SK-N-SH treated with all-trans-retinoic acid at 6 μM for 48 hours (cell line): Measurements from ENCODE around the gene SP140.
A peak's percentile ranks its signal among the peaks of the same experiment; 100 is the strongest.
"Not testable (repeated sequence)": the region's sequence is repeated elsewhere in the genome, so short reads cannot be mapped to it uniquely, and the experiment has no call there.

ENCODE experiments used
- ATAC-seq: fragments of 200-7000 bp; cut with Tn5 transposase; 3 replicates; pipeline ENCODE4 v1.9.1; 2020; ENCODE audit warnings: mild to moderate bottlenecking, moderate library complexity
- ARNTL ChIP-seq: fragments of 450-650 bp; formaldehyde crosslinking; IDR thresholded peaks from 2 replicates; pipeline ENCODE4 v1.5.0; 2020; ENCODE audit warnings: low read depth, mild to moderate bottlenecking, moderate library complexity, borderline replicate concordance
- BACH2 ChIP-seq: fragments of 250-450 bp; sonication (Bioruptor Pico); IDR thresholded peaks from 2 replicates; pipeline ENCODE4 v1.9.0; 2021; ENCODE audit warnings: mild to moderate bottlenecking, borderline replicate concordance
- CSDC2 ChIP-seq: fragments of 250-450 bp; sonication (Bioruptor Pico); IDR thresholded peaks from 2 replicates; pipeline ENCODE4 v1.5.0; 2020; ENCODE audit warnings: mild to moderate bottlenecking, moderate library complexity
- ESRRG ChIP-seq: fragments of 250-450 bp; sonication (Bioruptor Pico); IDR thresholded peaks from 2 replicates; pipeline ENCODE4 v1.6.1; 2021; ENCODE audit warnings: mild to moderate bottlenecking
- GLIS3 ChIP-seq: fragments of 250-450 bp; sonication (Bioruptor Pico); IDR thresholded peaks from 2 replicates; pipeline ENCODE4 v1.5.0; 2020; ENCODE audit warnings: mild to moderate bottlenecking, moderate library complexity
- ISL1 ChIP-seq: fragments of 250-450 bp; sonication (Bioruptor Pico); IDR thresholded peaks from 2 replicates; pipeline ENCODE4 v2.1.2; 2022; ENCODE audit warnings: mild to moderate bottlenecking, moderate library complexity
- OSR1 ChIP-seq: fragments of 250-450 bp; sonication (Bioruptor Pico); IDR thresholded peaks from 2 replicates; pipeline ENCODE4 v1.8.0; 2022; ENCODE audit warnings: moderate library complexity, mild to moderate bottlenecking, inconsistent platforms
- PPARA ChIP-seq: fragments of 250-450 bp; sonication (Bioruptor Pico); IDR thresholded peaks from 2 replicates; pipeline ENCODE4 v1.5.0; 2020; ENCODE audit warnings: mild to moderate bottlenecking, borderline replicate concordance
- RARB ChIP-seq: fragments of 250-450 bp; sonication (Bioruptor Pico); IDR thresholded peaks from 2 replicates; pipeline ENCODE4 v1.8.0; 2021; ENCODE audit warnings: mild to moderate bottlenecking, moderate library complexity
- SNAI2 ChIP-seq: fragments of 250-450 bp; sonication (Bioruptor Pico); IDR thresholded peaks from 2 replicates; pipeline ENCODE4 v1.5.0; 2020; ENCODE audit warnings: mild to moderate bottlenecking, moderate library complexity
- TCF4 ChIP-seq: fragments of 250-450 bp; sonication (Bioruptor Pico); IDR thresholded peaks from 2 replicates; pipeline ENCODE4 v1.8.0; 2021; ENCODE audit warnings: mild to moderate bottlenecking, moderate library complexity, borderline replicate concordance
- ZC3H10 ChIP-seq: fragments of 250-450 bp; sonication (Bioruptor Pico); IDR thresholded peaks from 2 replicates; pipeline ENCODE4 v1.5.1; 2021; ENCODE audit warnings: mild to moderate bottlenecking, moderate library complexity
- ZNF565 ChIP-seq: fragments of 450-650 bp; formaldehyde crosslinking; conservative IDR thresholded peaks from 2 replicates; pipeline ENCODE4 v1.5.0; 2020; ENCODE audit warnings: low read depth, mild to moderate bottlenecking, moderate library complexity
- ZNF8 ChIP-seq: fragments of 450-650 bp; formaldehyde crosslinking; IDR thresholded peaks from 2 replicates; pipeline ENCODE4 v1.5.0; 2020; ENCODE audit warnings: mild to moderate bottlenecking, moderate library complexity
- TF ChIP-seq, protein P1 (sequence below): fragments of 250-450 bp; sonication (Bioruptor Pico); IDR thresholded peaks from 2 replicates; pipeline ENCODE4 v1.8.0; 2021; ENCODE audit warnings: low read depth, mild to moderate bottlenecking, moderate library complexity, borderline replicate concordance
- TF ChIP-seq, protein P2 (sequence below): fragments of 250-450 bp; sonication (Bioruptor Pico); IDR thresholded peaks from 2 replicates; pipeline ENCODE4 v1.8.0; 2020; ENCODE audit warnings: mild to moderate bottlenecking, moderate library complexity, borderline replicate concordance
- TF ChIP-seq, protein P3 (sequence below): fragments of 250-450 bp; sonication (Bioruptor Pico); IDR thresholded peaks from 2 replicates; pipeline ENCODE4 v1.5.1; 2021; ENCODE audit warnings: mild to moderate bottlenecking, moderate library complexity
- TF ChIP-seq, protein P4 (sequence below): fragments of 250-450 bp; sonication (Bioruptor Pico); IDR thresholded peaks from 2 replicates; pipeline ENCODE4 v1.5.1; 2020; ENCODE audit warnings: low read depth, mild to moderate bottlenecking, moderate library complexity
- TF ChIP-seq, protein P5 (sequence below): fragments of 250-450 bp; sonication (Bioruptor Pico); IDR thresholded peaks from 2 replicates; pipeline ENCODE4 v1.5.0; 2020; ENCODE audit warnings: mild to moderate bottlenecking, moderate library complexity

The SP140 gene

DNA sequence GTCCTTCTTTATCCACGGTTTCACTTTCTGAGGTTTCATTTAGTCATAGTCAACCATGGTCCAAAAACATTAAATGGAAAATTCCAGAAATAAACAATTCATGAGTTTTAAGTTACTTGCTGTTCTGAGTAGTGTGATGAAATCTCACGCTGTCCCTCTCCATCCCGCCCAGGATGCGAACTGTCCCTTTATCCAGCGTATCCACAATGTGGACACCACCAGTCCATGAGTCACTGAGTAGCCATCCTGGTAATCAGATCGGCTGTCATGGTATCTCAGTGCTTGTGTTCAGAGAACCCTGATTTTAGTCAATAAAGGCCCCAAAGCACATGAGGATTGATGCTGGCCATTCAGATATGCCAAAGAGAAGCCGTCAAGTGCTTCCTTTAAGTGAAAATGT lies 105.2 kb downstream of the SP140 start:
- peak; percentile 80 for ATAC-seq
- TF ChIP-seq ZNF565 (CRISPR knock-in tag): no peak
- TF ChIP-seq, protein P1, sequence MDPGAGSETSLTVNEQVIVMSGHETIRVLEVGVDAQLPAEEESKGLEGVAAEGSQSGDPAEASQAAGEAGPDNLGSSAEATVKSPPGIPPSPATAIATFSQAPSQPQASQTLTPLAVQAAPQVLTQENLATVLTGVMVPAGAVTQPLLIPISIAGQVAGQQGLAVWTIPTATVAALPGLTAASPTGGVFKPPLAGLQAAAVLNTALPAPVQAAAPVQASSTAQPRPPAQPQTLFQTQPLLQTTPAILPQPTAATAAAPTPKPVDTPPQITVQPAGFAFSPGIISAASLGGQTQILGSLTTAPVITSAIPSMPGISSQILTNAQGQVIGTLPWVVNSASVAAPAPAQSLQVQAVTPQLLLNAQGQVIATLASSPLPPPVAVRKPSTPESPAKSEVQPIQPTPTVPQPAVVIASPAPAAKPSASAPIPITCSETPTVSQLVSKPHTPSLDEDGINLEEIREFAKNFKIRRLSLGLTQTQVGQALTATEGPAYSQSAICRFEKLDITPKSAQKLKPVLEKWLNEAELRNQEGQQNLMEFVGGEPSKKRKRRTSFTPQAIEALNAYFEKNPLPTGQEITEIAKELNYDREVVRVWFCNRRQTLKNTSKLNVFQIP (CRISPR knock-in tag): no peak
- no peak for TF ChIP-seq CSDC2 (CRISPR knock-in tag)
- TF ChIP-seq PPARA: no peak

DNA sequence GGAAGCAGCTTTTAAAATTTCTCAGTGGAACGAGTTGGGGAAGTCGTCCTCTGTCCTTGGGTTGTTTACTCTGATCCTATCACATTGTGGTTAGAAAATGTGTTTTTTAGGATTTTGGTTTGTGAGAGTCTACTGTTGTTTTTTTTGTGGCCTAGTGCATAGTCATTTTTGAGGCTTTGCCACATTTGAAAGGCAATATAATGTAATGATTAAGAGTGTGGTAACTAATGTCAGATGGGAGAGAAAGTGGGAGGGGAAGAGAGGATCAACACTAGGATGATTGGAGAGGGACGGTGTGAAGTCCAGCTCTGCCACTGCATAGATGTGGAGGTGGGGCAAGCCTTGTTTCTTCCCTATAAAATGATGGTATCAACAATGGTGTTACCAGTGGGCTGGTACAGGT lies 109.9 kb downstream of the SP140 start:
- TF ChIP-seq RARB (CRISPR knock-in tag): no peak
- TF ChIP-seq, protein P2, sequence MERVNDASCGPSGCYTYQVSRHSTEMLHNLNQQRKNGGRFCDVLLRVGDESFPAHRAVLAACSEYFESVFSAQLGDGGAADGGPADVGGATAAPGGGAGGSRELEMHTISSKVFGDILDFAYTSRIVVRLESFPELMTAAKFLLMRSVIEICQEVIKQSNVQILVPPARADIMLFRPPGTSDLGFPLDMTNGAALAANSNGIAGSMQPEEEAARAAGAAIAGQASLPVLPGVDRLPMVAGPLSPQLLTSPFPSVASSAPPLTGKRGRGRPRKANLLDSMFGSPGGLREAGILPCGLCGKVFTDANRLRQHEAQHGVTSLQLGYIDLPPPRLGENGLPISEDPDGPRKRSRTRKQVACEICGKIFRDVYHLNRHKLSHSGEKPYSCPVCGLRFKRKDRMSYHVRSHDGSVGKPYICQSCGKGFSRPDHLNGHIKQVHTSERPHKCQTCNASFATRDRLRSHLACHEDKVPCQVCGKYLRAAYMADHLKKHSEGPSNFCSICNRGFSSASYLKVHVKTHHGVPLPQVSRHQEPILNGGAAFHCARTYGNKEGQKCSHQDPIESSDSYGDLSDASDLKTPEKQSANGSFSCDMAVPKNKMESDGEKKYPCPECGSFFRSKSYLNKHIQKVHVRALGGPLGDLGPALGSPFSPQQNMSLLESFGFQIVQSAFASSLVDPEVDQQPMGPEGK (CRISPR knock-in tag): no peak
- TF ChIP-seq ZNF565 (CRISPR knock-in tag): no peak
- no peak for TF ChIP-seq ESRRG
- TF ChIP-seq, protein P3, sequence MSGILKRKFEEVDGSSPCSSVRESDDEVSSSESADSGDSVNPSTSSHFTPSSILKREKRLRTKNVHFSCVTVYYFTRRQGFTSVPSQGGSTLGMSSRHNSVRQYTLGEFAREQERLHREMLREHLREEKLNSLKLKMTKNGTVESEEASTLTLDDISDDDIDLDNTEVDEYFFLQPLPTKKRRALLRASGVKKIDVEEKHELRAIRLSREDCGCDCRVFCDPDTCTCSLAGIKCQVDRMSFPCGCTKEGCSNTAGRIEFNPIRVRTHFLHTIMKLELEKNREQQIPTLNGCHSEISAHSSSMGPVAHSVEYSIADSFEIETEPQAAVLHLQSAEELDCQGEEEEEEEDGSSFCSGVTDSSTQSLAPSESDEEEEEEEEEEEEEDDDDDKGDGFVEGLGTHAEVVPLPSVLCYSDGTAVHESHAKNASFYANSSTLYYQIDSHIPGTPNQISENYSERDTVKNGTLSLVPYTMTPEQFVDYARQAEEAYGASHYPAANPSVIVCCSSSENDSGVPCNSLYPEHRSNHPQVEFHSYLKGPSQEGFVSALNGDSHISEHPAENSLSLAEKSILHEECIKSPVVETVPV: no peak
- no peak for TF ChIP-seq PPARA
- ATAC-seq: 0 out of 3 replicates have a peak, but pooled peaks have one; percentile 23

DNA sequence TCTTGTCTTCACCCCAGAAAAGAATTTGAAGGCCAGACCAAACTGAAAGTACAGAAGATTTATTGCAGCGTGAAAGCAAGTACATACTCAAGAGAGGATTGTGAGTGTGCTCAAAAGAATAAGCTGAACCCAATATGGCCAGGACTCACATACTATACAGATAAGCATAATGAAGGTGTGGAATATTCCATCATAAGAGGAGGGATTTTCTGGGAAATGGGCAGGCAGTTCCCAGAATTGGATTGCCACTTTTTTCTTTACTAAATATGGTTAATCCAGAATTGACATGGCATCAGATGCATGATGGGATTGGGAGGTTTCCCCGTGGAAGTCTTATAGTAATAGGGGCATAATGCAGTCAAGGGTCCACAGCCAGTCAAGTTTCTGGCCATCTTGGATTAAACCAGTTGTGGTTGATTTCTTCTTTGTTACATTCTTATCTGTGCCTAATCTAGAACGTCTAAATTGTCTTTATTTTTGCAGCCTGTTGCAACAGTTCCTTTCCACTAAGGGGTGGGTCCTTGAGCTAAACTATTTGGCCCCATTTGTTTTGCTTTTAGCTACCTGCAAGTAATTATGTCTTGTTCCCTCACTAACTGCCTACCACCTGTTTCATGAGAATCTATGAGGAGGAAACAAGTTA lies 110.4 kb downstream of the SP140 start:
- no peak for ATAC-seq
- TF ChIP-seq ISL1 (CRISPR knock-in tag) (no peak), CSDC2 (CRISPR knock-in tag) (no peak), ARNTL (CRISPR knock-in tag) (no peak), PPARA (no peak), GLIS3 (CRISPR knock-in tag) (no peak)
- TF ChIP-seq, protein P3: no peak
- TF ChIP-seq, protein P4, sequence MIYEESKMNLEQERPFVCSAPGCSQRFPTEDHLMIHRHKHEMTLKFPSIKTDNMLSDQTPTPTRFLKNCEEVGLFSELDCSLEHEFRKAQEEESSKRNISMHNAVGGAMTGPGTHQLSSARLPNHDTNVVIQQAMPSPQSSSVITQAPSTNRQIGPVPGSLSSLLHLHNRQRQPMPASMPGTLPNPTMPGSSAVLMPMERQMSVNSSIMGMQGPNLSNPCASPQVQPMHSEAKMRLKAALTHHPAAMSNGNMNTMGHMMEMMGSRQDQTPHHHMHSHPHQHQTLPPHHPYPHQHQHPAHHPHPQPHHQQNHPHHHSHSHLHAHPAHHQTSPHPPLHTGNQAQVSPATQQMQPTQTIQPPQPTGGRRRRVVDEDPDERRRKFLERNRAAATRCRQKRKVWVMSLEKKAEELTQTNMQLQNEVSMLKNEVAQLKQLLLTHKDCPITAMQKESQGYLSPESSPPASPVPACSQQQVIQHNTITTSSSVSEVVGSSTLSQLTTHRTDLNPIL (CRISPR knock-in tag): no peak

DNA sequence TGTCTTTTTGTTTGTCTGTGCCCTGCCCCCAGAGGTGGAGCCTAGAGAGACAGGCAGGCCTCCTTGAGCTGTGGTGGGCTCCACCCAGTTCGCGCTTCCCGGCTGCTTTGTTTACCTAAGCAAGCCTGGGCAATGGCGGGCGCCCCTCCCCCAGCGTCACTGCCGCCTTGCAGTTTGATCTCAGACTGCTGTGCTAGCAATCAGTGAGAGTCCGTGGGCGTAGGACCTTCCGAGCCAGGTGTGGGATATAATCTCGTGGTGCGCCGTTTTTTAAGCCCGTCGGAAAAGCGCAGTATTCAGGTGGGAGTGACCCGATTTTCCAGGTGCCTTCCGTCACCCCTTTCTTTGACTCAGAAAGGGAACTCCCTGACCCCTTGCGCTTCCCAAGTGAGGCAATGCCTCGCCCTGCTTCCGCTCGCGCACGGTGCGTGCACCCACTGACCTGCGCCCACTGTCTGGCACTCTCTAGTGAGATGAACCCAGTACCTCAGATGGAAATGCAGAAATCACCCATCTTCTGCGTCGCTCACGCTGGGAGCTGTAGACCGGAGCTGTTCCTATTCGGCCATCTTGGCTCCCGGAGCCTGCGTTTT lies 116.5 kb downstream of the SP140 start:
- not testable (repeated sequence) for ATAC-seq

DNA sequence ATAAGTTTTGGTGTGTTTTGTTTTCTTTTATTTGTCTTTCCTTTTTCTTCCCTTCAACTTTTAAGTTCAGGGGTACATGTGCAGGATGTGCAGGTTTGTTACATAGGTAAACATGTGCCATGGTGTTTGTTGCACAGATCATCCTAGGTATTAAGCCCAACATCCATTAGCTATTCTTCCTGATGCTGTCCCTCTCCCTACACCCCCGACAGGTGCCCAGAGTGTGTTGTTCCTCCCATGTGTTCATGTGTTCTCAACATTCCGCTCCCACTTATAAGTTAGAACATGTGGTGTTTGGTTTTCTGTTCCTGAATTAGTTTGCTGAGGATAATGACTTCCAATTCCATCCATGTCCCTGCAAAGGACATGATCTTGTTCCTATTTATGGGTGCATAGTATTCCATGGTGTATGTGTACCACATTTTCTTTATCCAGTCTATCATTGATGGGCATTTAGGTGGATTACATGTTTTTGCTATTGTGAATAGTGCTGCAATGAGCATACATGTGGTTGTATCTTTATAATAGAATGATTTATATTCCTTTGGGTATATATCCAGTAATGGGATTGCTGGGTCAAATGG lies 117.6 kb downstream of the SP140 start:
- not testable (repeated sequence) for ATAC-seq

DNA sequence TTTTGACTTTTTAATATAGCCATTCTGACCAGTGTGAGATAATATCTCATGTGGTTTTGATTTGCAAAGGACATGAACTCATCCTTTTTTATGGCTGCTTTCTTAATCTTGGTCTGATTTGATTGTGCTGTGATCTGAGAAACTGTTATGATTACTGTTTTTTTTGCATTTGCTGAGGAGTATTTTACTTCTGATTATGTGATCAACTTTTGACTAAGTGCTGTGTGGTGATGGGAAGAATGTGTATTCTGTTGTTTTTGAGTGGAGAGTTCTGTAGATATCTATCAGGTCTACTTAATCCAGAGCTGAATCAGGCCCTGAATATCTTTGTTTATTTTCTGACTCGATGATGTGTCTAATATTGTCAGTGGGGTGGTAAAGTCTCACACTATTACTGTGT lies 118.2 kb downstream of the SP140 start:
- no peak for ATAC-seq
- no peak for TF ChIP-seq PPARA
- no peak for TF ChIP-seq ISL1 (CRISPR knock-in tag)
- TF ChIP-seq, protein P5, sequence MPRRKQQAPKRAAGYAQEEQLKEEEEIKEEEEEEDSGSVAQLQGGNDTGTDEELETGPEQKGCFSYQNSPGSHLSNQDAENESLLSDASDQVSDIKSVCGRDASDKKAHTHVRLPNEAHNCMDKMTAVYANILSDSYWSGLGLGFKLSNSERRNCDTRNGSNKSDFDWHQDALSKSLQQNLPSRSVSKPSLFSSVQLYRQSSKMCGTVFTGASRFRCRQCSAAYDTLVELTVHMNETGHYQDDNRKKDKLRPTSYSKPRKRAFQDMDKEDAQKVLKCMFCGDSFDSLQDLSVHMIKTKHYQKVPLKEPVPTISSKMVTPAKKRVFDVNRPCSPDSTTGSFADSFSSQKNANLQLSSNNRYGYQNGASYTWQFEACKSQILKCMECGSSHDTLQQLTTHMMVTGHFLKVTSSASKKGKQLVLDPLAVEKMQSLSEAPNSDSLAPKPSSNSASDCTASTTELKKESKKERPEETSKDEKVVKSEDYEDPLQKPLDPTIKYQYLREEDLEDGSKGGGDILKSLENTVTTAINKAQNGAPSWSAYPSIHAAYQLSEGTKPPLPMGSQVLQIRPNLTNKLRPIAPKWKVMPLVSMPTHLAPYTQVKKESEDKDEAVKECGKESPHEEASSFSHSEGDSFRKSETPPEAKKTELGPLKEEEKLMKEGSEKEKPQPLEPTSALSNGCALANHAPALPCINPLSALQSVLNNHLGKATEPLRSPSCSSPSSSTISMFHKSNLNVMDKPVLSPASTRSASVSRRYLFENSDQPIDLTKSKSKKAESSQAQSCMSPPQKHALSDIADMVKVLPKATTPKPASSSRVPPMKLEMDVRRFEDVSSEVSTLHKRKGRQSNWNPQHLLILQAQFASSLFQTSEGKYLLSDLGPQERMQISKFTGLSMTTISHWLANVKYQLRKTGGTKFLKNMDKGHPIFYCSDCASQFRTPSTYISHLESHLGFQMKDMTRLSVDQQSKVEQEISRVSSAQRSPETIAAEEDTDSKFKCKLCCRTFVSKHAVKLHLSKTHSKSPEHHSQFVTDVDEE (CRISPR knock-in tag): no peak
- no peak for TF ChIP-seq BACH2 (CRISPR knock-in tag)
- TF ChIP-seq OSR1 (CRISPR knock-in tag): no peak
- no peak for TF ChIP-seq TCF4
- no peak for TF ChIP-seq ZC3H10
- no peak for TF ChIP-seq CSDC2 (CRISPR knock-in tag)
- TF ChIP-seq GLIS3 (CRISPR knock-in tag): no peak
- no peak for TF ChIP-seq ZNF8 (CRISPR knock-in tag)
- TF ChIP-seq ESRRG: no peak
- TF ChIP-seq SNAI2 (CRISPR knock-in tag): no peak
